Measurements from ENCODE around the gene INO80. TPM values are rescaled to one million over a fixed set of nuclear protein-coding genes. Genes with fewer than 3 reads are reported as not detected.
"Not testable (repeated sequence)": the region's sequence is repeated elsewhere in the genome, so short reads cannot be mapped to it uniquely, and the experiment has no call there.

The INO80 gene
- total RNA-seq, 1 experiment from 2014 or later = 15.3 TPM

DNA sequence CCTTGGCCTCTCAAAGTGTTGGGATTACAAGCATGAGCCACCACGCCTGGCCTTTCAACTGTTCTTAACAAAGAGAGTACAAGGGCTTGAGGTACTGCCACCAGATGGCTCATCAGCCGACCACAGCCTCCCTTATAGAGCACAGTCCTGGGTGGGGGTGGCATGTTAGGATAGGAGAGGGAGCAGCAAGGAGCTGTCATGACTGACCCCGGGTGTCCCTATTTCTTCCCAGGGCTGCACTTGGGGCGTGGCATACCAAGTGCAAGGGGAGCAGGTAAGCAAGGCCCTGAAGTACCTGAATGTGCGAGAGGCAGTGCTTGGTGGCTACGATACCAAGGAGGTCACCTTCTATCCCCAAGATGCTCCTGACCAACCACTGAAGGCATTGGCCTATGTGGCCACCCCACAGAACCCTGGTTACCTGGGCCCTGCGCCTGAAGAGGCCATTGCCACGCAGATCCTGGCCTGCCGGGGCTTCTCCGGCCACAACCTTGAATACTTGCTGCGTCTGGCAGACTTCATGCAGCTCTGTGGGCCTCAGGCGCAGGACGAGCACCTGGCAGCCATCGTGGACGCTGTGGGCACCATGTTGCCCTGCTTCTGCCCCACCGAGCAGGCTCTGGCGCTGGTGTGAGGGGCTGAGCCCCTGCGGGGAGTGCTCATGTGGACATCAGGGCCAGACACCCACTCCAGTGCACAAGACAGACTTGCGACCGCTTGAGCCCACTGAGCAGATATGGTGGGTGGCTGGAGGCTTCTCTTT is 160.8 kb downstream of the INO80 start:
- DNase-seq = no peak
- Histone ChIP-seq H3K4me3 (no peak overlapping the region), H3K9me3 (no peaks in the 10 kb centered on the region), H3K27me3 (no peaks in the 10 kb centered on the region), H3K36me3 (peaks cover 17% of the 10 kb centered on the region)

DNA sequence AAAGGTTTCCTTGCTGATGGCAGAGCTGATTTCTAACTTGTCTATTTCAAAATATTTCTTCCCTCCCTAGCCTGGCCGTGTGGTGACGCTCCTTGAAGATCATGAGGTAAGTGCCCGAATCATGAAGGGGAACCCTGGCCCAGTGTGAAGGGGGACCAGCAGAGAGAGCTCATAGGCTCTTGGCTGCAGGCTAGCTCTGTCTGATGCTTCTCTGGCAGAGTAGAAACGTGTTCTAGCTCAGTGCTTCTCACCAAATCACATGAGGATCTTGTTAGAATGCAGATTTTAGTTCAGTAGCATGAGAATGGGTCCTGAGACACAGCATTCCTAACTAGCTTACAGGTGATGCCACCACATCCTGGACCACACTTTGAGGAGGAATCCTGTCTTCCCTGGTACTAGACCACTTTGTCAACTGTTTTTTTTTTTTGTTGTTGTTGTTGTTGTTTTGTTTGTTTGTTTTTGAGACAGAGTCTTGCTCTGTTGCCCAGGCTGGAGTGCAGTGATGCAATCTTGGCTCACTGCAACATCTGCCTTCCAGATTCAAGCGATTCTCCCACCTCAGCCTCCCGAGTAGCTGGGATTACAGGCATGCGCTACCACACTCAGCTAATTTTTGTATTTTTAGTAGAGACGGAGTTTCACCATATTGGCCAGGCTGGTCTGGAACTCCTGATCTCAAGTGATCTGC is 161.8 kb downstream of the INO80 start:
- not testable (repeated sequence) for H3K9me3 ChIP-seq, H3K27me3 ChIP-seq, DNase-seq
- Histone ChIP-seq H3K4me3 (peak overlapping the region; percentile 68), H3K36me3 (peaks cover 17% of the 10 kb centered on the region)

- Histone ChIP-seq H3K9me3 (no peaks in the 10 kb centered on the region), H3K27me3 (no peaks in the 10 kb centered on the region), H3K4me3 (peak overlapping the region; percentile 68), H3K36me3 (peaks cover 17% of the 10 kb centered on the region)
- no peak for DNase-seq
These were observed 162.4 kb downstream of the INO80 start for GRCh38 chr15:40953713-40954074.

GRCh38 chr15:40952901-40953712 is 163.0 kb downstream of the INO80 start, which contains the start of gene CHAC1:
TSS of gene CHAC1 (plus strand) at chr15:40953471. CDS start at chr15:40953584, 113 bp downstream.
- Histone ChIP-seq H3K4me3 (peak within 1 kb of the TSS; percentile 68), H3K27me3 (no peaks in the 10 kb centered on the region), H3K36me3 (peaks cover 17% of the 10 kb centered on the region), H3K9me3 (no peaks in the 10 kb centered on the region)
- peak; percentile 96 for DNase-seq

DNA sequence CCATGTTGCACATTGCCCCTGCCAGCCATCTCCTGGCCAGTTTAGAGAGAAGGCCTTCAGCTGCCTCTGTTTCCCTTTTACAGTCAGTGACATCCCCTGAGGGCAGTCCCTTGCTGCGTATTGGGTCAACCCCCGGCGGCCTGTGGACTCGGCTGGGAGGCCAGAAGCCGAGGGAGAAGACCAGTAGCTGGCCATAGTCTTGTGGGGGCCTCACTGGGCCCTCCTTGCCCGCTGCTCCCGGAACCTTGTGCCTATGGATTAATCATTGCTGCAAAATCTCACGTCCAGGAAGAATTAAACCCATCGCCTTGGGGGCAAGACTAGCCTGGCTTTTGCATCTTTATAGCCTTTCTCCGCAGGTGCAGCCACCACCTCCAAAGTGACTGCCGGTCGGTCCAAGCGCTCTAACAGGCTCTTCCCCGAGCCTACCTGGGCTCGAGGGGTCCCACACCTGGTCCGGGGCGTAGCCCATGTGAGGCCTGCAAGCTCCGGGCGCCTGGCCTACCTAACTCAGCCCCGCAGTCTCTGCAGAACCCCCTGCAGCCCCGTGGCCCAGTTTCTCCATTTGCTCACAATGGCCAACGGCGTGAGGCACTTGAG is 163.7 kb downstream of the INO80 start:
- H3K27me3 ChIP-seq = no peaks in the 10 kb centered on the region
- no peak for DNase-seq
- peaks cover 17% of the 10 kb centered on the region for H3K36me3 ChIP-seq
- no peaks in the 10 kb centered on the region for H3K9me3 ChIP-seq
- peak overlapping the region; percentile 68 for H3K4me3 ChIP-seq

DNA sequence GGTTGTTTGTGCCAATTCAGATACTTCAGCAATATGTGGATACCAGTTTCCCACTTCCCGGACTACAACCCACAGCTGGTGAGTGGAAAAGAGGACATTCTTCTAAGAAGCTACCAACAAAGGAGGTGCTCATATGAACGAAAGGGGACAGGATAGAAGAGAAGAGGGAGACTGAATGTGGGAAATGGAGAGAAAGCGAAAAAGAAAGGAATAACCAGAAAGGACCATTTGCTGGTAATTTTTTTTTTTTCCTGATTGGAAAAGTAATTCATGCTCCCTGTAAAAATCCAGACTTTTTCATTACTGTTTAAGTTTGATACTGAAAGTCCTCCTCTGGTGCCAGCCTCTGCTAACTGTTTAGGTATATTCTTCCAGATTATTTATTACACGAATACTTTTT is 164.3 kb downstream of the INO80 start:
- no peak overlapping the region; the same call in 1 of the 2 replicates for H3K4me3 ChIP-seq
- no peak for DNase-seq
- peaks cover 15% of the 10 kb centered on the region for H3K36me3 ChIP-seq
- H3K27me3 ChIP-seq = no peaks in the 10 kb centered on the region
- no peaks in the 10 kb centered on the region for H3K9me3 ChIP-seq

- peaks cover under 1% of the 10 kb centered on the region; the same call in 1 of the 2 replicates for H3K36me3 ChIP-seq
- no peak for DNase-seq
These were observed 166.3 kb downstream of the INO80 start for GRCh38 chr15:40949756-40950207.

GRCh38 chr15:40948706-40949473 is 167.2 kb downstream of the INO80 start:
- no peak overlapping the region for H3K4me3 ChIP-seq
- DNase-seq = no peak

More at GRCh38 chr15:40949756-40950207, 166.3 kb downstream of the INO80 start:
- H3K9me3 ChIP-seq = no peaks in the 10 kb centered on the region
- H3K27me3 ChIP-seq = no peaks in the 10 kb centered on the region
- H3K4me3 ChIP-seq = no peak overlapping the region

GRCh38 chr15:40944510-40945296 is 171.4 kb downstream of the INO80 start:
- DNase-seq = no peak
- Histone ChIP-seq H3K4me3 (no peak overlapping the region), H3K36me3 (no peaks in the 10 kb centered on the region), H3K9me3 (no peaks in the 10 kb centered on the region), H3K27me3 (no peaks in the 10 kb centered on the region)

More at GRCh38 chr15:40948706-40949473, 167.2 kb downstream of the INO80 start:
- Histone ChIP-seq H3K27me3 (no peaks in the 10 kb centered on the region), H3K36me3 (no peaks in the 10 kb centered on the region), H3K9me3 (no peaks in the 10 kb centered on the region)

DNA sequence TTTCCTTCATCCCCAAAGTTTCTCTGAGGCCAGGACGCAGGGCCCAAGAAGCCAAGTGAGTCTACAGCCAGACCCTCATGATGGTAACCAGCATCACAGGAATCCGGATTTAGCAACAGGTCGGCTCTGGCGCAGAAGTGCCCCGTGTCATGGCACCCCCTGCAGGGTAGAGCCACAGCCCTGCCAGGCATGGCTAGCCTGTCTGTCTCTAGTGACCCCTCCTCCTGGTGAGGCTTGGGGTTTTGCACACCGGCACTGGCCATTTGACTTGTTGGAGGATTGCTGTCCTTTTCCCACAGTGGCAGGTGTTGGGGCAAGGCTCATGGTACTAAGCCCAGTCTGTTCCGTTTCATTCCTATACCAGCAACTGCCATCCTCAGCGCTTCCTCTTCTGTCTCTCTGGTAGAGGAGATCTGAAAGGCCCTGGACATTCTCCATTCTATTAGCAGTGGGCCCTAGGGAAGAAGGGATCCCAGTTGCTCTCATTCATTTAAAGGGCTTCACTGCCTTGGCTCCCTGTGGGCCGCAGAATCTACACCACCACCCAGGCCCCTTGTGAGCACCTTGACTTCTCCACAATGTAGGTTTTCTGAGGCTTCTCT is 172.2 kb downstream of the INO80 start:
- no peak overlapping the region for H3K4me3 ChIP-seq
- no peaks in the 10 kb centered on the region for H3K36me3 ChIP-seq
- H3K9me3 ChIP-seq = no peaks in the 10 kb centered on the region
- H3K27me3 ChIP-seq = no peaks in the 10 kb centered on the region
- no peak for DNase-seq

DNA sequence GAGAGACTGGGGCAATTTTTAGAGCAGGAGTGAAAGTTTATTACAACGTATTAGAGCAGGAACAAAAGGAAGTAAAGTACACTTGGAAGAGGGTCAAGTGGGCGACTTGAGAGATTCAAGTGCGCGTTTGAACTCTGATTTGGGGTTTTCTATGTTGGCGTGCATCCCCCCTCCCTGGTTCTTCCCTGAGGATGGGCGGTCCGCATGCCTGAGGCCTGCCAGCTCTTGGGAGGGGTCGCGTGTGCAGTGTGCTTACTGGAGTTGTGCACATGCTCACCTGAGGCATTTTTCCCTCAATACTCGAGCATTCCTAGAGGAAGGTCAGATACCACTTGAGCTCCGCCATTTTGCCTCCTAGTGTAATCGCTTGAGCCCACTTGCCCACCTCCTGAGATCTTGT is 173.2 kb downstream of the INO80 start:
- H3K36me3 ChIP-seq = no peaks in the 10 kb centered on the region
- no peak overlapping the region for H3K4me3 ChIP-seq
- DNase-seq = no peak
- no peaks in the 10 kb centered on the region for H3K27me3 ChIP-seq
- no peaks in the 10 kb centered on the region for H3K9me3 ChIP-seq

DNA sequence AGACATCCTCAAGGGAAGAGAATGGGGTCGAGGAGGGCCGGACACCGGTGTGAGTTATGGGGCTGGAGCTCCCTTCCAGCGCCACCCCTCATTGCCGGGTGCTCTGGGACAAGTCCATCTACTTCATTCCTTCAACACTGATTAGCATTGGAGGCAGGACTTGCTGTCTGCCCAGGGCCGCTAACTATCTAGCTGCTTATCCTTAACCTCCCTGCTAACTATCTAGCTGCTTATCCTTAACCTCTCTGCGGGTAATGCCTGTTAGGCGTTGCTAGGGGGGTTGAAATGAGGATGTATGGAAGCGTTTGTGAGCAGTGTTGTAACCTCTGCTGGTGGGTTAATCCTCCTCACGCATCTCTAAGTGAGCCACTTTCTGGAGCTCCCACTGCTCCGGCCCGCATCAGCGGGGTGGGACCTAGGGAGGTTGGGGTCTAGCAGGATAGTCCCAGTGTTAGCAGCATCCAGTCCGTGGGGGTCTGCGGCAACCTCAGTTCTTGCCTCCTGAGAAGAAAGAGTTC is 173.7 kb downstream of the INO80 start:
- H3K4me3 ChIP-seq = peak overlapping the region; percentile 51
- no peaks in the 10 kb centered on the region for H3K27me3 ChIP-seq
- H3K9me3 ChIP-seq = no peaks in the 10 kb centered on the region
- H3K36me3 ChIP-seq = no peaks in the 10 kb centered on the region
- no peak for DNase-seq

DNA sequence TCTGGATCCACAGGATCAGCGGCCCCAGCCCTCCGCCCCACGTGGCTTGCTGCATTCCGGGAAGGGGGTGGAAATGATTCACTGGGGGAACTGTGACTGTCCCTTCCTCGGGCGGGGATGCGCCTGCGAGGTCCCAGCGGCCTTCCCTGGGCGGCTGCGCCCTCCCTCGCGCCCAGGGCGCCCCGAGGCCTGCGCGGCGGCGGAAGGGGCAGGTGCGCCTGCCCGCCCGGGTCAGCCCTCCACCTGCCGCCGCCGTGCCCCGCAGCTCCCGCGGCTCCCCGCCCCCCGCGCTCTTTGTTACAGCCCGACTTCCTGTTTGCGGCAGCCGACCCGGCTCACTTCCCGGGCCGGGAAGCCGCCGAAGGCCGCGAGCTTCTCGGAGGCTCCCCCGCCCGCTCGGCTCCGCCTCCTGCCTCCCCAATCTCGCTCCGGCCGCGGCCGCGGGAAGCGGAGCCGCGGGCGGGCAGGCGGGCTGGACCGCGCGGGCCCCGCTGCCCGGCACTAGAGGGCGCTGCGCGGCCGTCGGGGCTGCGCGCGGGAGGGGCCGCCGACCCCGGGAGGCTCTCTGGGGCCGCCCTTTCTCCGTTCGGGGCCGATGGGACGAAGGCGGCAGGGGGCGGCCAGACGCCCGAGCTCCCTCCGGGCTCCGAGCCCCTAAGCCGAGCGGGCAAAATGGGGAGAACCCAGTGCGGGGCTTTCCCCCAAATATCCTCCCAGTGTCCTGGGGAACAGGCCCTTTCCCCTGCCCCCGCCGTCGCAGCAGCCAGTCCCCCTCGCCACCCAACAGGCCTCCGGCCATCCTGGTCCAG is 174.3 kb downstream of the INO80 start:
- H3K27me3 ChIP-seq = no peaks in the 10 kb centered on the region
- peak; percentile 77 for DNase-seq
- no peaks in the 10 kb centered on the region for H3K36me3 ChIP-seq
- peak overlapping the region; percentile 51 for H3K4me3 ChIP-seq
- H3K9me3 ChIP-seq = no peaks in the 10 kb centered on the region

DNA sequence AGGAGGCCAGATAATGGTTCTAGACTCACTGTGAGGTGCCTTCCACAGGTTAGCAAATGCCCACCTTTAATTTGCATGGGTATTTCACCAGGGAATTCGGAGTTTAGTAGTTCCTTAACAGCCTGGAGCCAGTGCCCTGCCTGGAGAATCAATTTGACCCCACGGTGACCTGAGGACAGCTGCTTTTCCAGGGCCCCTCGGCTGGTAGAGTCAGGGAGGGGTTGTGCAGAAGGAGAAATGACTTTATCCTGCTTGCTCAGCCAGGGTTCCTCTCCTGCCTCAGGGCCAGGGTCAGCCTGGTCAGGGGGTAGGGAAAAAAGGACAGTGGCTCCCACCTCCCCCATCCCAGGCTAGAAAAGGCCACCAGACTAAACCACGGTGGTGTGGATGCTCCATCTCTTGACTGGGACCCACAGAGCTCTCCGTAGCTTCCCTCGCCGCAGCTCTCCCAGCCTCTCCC is 175.0 kb downstream of the INO80 start:
- DNase-seq = no peak
- no peaks in the 10 kb centered on the region for H3K27me3 ChIP-seq
- no peaks in the 10 kb centered on the region for H3K9me3 ChIP-seq
- H3K36me3 ChIP-seq = no peaks in the 10 kb centered on the region
- peak overlapping the region; percentile 51 for H3K4me3 ChIP-seq

Data from MG63 (cell line).